ENCODE data around the gene FSIP1. TPM values are rescaled to one million over a fixed set of nuclear protein-coding genes. Genes with fewer than 3 reads are reported as not detected.
A peak's percentile ranks its signal among the peaks of the same experiment; 100 is the strongest.

Gene FSIP1
- total RNA-seq = 1 to 10 TPM in 1 of 4 donors, under 1 TPM in 3; 0.20 to 1.5 (median 0.42) TPM

DNA sequence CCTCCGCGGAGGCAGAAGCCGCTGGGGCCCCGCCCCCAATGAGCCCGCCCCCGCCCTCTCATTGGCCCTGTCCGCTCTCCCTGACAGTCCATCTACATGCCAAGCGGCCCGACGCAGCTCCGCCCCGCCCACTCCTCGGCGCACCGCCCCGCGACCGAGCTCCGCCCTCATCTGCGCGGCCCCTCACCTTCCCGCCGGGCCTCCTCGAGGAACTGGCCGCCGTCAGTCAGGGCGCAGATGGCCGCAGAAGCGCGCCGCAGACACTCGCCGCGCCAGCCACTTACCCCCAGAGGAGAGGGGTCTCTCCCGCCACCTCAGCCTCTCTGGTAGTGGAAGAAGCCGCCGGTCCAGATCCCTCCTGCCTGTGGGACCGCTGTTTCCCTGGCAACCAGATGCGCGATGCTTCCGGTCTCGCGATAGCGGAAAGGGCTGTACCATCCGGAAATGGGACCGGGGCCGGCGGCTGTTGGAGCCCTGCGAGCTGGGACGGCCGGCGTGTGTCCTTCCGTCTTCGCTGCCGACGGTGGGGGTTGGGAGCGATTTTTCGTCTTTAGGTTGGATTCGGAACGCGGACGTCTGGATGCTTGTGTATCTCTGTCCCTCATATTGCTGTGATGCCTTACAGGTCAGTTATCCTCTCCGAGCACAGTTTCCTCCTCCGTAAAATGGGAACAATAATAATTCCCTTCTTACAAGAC lies at the start of gene FSIP1:
FSIP1 (minus strand) TSS at position 401 of the 698 bp plus-strand sequence. CDS start 6,317 bp downstream, outside the sequence.
- peak; percentile 96 to 97 for DNase-seq (ENCODE audit: low spot score in 2 of 2)
- H3K27ac ChIP-seq = peak within 1 kb of the TSS; percentile 72 to 92 (median 81)
- TF ChIP-seq, protein P1, sequence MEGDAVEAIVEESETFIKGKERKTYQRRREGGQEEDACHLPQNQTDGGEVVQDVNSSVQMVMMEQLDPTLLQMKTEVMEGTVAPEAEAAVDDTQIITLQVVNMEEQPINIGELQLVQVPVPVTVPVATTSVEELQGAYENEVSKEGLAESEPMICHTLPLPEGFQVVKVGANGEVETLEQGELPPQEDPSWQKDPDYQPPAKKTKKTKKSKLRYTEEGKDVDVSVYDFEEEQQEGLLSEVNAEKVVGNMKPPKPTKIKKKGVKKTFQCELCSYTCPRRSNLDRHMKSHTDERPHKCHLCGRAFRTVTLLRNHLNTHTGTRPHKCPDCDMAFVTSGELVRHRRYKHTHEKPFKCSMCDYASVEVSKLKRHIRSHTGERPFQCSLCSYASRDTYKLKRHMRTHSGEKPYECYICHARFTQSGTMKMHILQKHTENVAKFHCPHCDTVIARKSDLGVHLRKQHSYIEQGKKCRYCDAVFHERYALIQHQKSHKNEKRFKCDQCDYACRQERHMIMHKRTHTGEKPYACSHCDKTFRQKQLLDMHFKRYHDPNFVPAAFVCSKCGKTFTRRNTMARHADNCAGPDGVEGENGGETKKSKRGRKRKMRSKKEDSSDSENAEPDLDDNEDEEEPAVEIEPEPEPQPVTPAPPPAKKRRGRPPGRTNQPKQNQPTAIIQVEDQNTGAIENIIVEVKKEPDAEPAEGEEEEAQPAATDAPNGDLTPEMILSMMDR (IDR thresholded peaks at IDR 0.05) = peak in 2 of 5 experiments; percentile 10 to 49
- TF ChIP-seq POLR2A (IDR thresholded peaks at IDR 0.05) (peak; percentile 61 to 62), EP300 (IDR thresholded peaks at IDR 0.05) (peak in 1 of 2 donors; percentile 87)
- WGBS, 2 donors = 0 to 1% methylated on average over 54 to 64 of the region's 64 CpGs
- no peaks in the 10 kb centered on the region for H3K27me3 ChIP-seq
- H3K4me3 ChIP-seq = peak within 1 kb of the TSS; percentile 63 to 84 (median 76)
- H3K36me3 ChIP-seq = no peaks in the 10 kb centered on the region
- no peaks in the 10 kb centered on the region for H3K9me3 ChIP-seq
- H3K4me1 ChIP-seq = peaks cover 0 to 40% (median 2%) of the 10 kb centered on the region in 4 donors

DNA sequence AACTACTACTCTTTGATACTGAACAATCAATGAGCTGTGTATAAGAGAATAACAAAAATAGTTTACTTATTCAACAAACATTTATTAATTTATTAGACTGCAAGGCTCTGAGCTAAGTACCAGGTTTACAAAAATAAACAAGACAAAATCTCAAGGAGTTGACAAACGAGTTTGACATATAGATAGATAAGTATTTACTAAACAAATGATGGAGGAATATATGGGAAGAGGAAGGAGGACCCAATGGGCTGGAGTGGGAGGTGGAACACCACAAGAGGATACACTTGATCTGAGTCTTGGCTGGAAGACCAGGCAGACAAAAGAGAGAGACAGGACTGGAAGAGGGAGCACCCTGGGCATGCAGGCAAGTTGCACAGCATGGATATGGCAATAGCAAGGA lies 47.5 kb upstream of the FSIP1 start:
- Histone ChIP-seq H3K36me3 (no peaks in the 10 kb centered on the region), H3K27me3 (no peaks in the 10 kb centered on the region), H3K4me1 (peaks cover 0 to 12% (median 0%) of the 10 kb centered on the region in 4 donors), H3K27ac (no peak overlapping the region), H3K4me3 (no peak overlapping the region), H3K9me3 (no peaks in the 10 kb centered on the region)
- 54 to 59% methylated on average over 1 of the region's 1 CpG for WGBS, 2 donors
- DNase-seq (ENCODE audit: low spot score in 2 of 2) = no peak
- TF ChIP-seq, protein P1 (IDR thresholded peaks at IDR 0.05) = no peak
- TF ChIP-seq EP300 (IDR thresholded peaks at IDR 0.05) (no peak), POLR2A (IDR thresholded peaks at IDR 0.05) (no peak)

DNA sequence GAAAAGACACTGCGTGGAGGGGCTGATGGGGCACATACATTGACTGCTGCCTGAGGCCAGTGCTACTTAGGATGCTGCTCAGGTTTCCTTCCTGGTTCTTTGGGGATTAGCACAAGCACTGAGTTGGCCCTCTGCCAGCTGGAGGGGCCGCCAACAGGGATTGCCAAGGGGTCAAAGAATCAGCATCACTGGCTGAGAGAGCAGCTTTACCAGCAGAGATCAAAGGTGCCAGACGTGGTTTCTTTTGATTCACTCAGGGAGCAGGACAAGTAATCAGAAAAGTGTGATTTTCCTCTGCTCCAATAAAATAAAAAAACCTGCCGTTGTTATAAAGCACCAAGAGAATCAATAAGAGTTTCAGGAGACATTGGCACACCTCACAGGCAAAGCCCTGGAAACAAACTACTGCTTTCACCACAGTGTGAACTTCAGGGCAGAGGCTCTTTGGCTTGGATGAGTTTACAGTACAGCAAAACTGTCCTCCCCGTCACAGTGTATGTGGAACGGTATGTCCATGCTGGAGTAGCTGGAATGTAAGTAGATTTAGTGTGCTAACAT lies 45.8 kb upstream of the FSIP1 start:
- Histone ChIP-seq H3K9me3 (no peaks in the 10 kb centered on the region), H3K4me1 (peaks cover 0 to 6% (median 0%) of the 10 kb centered on the region in 4 donors), H3K27me3 (no peaks in the 10 kb centered on the region), H3K27ac (no peak overlapping the region), H3K36me3 (no peaks in the 10 kb centered on the region), H3K4me3 (no peak overlapping the region)
- WGBS, 2 donors = 44 to 50% methylated on average over 6 of the region's 6 CpGs
- DNase-seq (ENCODE audit: low spot score in 2 of 2) = peak in 1 of 2 donors; percentile 14
- TF ChIP-seq EP300 (IDR thresholded peaks at IDR 0.05) (peak in 1 of 2 donors; percentile 37), POLR2A (IDR thresholded peaks at IDR 0.05) (no peak)

DNA sequence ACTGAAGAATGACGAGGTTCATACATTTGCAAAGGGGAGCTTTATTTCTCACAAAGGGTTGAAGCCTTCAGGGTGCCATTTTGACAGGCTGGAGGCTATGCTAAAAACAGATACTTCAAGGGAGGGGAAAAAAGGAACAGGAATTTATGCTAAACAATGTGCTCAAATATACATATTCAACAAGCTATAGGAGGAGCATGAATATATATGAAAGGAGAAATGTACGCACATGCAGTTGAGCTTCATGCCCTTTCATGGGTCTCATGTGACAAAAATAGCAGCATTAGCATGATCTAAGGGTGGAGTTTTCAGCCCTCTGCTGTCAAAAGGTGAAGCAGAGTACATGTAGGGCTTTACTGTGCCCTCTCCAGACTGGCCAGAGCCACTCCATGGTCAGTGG lies 44.3 kb upstream of the FSIP1 start:
- H3K36me3 ChIP-seq = no peaks in the 10 kb centered on the region
- H3K27ac ChIP-seq = no peak overlapping the region
- no peaks in the 10 kb centered on the region for H3K27me3 ChIP-seq
- no peak overlapping the region for H3K4me3 ChIP-seq
- DNase-seq (ENCODE audit: low spot score in 2 of 2) = no peak
- TF ChIP-seq POLR2A (IDR thresholded peaks at IDR 0.05) (no peak), EP300 (IDR thresholded peaks at IDR 0.05) (no peak)
- TF ChIP-seq, protein P1 (IDR thresholded peaks at IDR 0.05) = no peak
- no peaks in the 10 kb centered on the region for H3K9me3 ChIP-seq
- peaks cover 0 to 6% (median 0%) of the 10 kb centered on the region in 4 donors for H3K4me1 ChIP-seq
- WGBS, 2 donors = 96 to 100% methylated on average over 2 of the region's 2 CpGs

DNA sequence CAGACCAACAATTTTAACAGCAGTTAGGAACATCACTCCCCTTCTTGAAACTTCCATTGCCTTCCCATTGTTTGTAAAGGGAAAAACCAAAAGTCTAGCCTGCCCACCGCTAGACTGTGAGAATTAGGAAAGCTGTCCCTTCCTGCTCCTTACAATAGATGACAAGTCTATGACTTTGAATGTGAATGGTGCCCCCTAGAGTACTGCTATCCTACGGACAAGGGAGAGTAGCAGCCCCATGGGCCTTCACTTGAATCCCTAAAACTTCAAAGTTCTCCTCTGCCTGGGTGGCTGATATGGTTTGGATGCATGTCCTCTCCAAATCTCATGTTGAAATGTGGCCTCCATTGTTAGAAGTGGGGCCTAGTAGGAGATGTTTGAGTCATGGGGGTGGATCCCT lies 41.0 kb upstream of the FSIP1 start:
- Histone ChIP-seq H3K27ac (no peak overlapping the region), H3K36me3 (no peaks in the 10 kb centered on the region), H3K4me1 (peaks cover 0 to 10% (median 0%) of the 10 kb centered on the region in 4 donors), H3K4me3 (no peak overlapping the region), H3K9me3 (no peaks in the 10 kb centered on the region), H3K27me3 (no peaks in the 10 kb centered on the region)
- WGBS, 2 donors = 76 to 91% methylated on average over 2 of the region's 2 CpGs
- TF ChIP-seq EP300 (IDR thresholded peaks at IDR 0.05) (no peak), POLR2A (IDR thresholded peaks at IDR 0.05) (no peak)
- TF ChIP-seq, protein P1 (IDR thresholded peaks at IDR 0.05) = no peak
- no peak for DNase-seq (ENCODE audit: low spot score in 2 of 2)

Data from tibial nerve (tissue), 4 donors.